ENCODE data around the gene EMB.
A peak's percentile ranks its signal among the peaks of the same experiment; 100 is the strongest.
"Not testable (repeated sequence)": the region's sequence is repeated elsewhere in the genome, so short reads cannot be mapped to it uniquely, and the experiment has no call there.

EMB gene

GRCh38 chr5:50421184-50421950 is 19.7 kb downstream of the EMB start:
- not testable (repeated sequence) for FAIRE-seq; DNase-seq (ENCODE audit: insufficient read length, low spot score)

GRCh38 chr5:50420343-50420935 is 20.6 kb downstream of the EMB start:
- DNase-seq (ENCODE audit: insufficient read length, low spot score) (no peak), FAIRE-seq (peak; percentile 51)
- TF ChIP-seq CTCF (IDR thresholded peaks at IDR 0.05; ENCODE audit: insufficient read depth, missing control alignments) = no peak

DNA sequence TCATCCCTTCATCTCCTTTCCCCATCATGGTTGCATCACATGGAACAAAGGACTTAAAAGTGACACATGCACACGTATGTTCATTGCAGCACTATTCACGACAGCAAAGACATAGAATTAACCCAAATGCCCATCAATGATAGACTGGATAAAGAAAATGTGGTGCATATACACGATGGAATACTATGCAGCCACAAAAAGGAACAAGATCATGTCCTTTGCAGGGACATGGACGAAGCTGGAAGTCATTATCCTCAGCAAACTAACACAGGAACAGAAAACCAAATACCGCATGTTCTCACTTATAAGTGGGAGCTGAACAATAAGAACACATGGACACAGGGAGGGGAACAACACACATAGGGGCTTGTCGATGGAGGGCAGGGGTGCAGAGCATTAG is 21.4 kb downstream of the EMB start:
- not testable (repeated sequence) for FAIRE-seq; DNase-seq (ENCODE audit: insufficient read length, low spot score)

DNA sequence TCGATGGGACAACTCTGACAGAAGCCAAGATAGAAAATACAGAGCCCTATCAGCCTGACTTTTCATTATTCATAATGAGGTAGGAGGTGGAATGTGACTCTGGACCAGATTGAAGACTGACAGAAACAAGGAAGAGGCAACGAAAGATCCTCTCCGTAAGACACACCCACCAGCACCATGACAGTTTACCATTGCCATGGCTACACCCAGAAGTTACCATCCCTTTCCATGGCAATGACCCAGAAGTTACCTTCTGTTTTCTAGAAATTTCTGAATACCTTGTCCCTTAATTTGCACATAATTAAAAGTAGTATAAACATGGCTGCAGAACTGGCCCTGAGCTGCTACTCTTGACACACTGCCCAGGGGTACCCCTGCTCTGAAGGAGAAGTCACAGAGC is 24.5 kb downstream of the EMB start:
- FAIRE-seq; DNase-seq (ENCODE audit: insufficient read length, low spot score): not testable (repeated sequence)

DNA sequence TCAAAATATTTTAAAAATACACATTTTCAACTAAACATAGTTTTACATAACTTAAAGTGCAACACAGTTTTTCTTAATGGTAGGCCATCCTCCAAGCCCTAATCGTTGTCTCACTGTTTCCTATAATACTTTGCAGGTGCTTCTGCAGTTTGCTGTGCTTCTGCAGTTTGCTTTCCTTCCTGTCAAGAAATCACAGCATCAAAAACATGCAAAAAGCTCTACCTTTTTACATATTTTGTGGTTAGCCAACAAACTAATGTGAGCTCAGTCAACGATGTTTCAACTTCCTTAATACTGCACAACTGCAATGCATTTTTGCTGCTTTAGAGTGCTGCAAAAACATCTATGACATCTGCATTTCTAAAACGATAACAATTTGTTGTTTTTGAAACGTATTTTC is 25.2 kb downstream of the EMB start:
- FAIRE-seq (no peak), DNase-seq (ENCODE audit: insufficient read length, low spot score) (no peak)

GRCh38 chr5:50410932-50411331 is 30.2 kb downstream of the EMB start:
- not testable (repeated sequence) for FAIRE-seq; DNase-seq (ENCODE audit: insufficient read length, low spot score)

More for the DNA sequence above, 25.2 kb downstream of the EMB start:
- no peak for TF ChIP-seq CTCF (IDR thresholded peaks at IDR 0.05; ENCODE audit: insufficient read depth, missing control alignments)

DNA sequence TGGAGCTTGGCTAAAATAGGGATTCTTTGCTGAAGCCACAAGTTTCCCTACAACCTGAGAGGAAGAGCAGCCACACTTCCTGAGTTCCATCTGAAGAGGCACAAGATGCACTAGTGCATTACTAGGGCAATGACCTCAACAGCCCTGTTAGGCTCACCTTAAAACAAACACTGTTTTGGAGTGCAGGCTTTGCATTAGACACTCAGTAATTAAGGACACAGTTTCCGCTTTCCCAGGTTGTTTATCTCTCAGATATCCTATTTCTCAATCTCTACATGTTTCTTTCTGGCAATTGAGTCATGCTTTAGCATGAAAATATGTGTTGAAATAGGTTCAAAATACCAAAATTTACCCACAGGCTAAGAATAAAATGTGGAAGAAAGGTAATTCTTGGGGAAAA is 34.2 kb downstream of the EMB start:
- DNase-seq (ENCODE audit: insufficient read length, low spot score) (no peak), FAIRE-seq (no peak)
- no peak for TF ChIP-seq CTCF (IDR thresholded peaks at IDR 0.05; ENCODE audit: insufficient read depth, missing control alignments)

DNA sequence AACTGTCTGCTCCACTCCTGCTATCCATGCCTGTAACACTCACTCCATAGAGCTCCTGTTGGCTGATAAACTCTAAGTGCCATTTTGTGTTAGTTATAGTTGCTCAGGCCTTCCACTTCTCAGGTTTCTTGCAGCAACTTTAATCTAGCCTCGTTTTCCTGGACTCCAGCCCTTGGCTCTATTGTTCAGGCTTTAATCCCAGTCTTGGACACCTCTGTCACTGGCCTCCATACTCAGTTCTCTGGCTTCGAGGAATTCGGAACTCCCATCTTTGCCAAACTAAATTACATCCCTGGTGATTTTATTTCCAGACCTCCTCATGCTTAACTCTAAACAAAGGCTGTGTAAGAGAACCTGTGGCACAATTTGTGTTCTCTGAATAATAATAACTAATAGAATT is 39.8 kb downstream of the EMB start:
- FAIRE-seq (no peak), DNase-seq (ENCODE audit: insufficient read length, low spot score) (no peak)
- TF ChIP-seq CTCF (IDR thresholded peaks at IDR 0.05; ENCODE audit: insufficient read depth, missing control alignments) = no peak

DNA sequence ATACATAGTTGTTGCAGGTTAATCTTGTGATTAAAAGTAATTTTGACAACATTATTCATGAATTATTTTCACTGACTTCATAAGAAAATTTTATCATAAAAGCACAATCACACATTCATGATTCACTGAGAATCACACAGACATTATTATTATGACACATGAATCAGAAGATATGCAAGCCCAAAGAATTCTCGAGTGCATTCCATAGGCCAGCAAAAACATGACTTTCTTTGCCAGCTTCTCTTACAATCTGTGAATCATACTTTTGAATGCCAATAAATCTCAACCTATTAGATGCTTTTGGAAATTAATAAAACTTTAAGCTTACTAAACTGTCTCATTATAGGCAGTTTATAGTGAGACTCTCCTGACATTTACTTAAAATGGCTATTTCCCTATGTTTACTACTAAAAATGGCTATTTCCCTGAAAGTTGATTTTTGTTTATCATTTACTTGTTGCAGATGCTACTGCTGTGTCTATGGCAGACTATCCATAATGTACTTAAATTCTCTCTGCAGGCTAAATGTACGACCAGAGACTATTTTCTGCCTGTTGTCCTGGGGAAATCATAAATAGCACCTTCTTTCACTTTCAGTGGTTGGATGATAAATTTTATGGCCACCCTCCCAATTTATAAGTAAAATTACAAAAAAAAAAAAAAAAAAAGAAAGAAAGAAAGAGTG is 47.0 kb downstream of the EMB start:
- FAIRE-seq = peak; percentile 74

GRCh38 chr5:50392289-50392688 is 48.8 kb downstream of the EMB start:
- DNase-seq (ENCODE audit: insufficient read length, low spot score); FAIRE-seq: not testable (repeated sequence)

More for the DNA sequence above, 47.0 kb downstream of the EMB start:
- DNase-seq (ENCODE audit: insufficient read length, low spot score) = not testable (repeated sequence)

DNA sequence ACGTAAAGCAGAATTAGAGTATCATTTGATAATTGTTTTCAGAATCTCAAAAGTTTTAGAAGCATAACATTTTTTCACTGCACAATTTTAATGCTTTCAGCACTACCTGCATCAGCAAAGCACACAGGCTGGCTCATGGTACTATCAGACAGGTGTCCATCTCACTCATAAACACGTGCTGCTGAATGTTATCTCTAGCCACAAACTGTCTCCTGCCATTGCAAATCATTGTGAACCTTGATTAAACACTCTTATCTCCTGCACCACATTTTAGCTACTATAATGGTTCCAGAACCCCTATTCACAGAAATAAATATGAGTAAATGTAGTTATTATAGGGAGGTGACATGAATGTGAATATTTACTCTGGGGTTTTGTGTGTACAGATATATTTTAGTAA is 56.7 kb downstream of the EMB start:
- DNase-seq (ENCODE audit: insufficient read length, low spot score); FAIRE-seq: not testable (repeated sequence)

DNA sequence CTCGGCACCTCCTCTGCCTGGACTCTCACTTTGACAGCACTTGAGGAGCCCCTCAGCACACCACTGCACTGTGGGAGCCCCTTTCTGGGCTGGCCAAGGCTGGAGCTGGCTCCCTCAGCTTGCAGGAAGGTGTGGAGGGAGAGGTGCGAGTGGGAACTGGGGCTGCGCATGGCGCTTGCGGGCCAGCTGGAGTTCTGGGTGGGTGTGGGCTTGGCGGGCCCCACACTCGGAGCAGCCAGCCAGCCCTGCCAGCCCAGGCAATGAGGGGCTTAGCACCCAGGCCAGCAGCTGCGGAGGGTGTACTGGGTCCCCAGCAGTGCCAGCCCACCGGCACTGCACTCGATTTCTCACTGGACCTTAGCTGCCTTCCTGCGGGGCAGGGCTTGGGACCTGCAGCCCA is 64.4 kb downstream of the EMB start:
- FAIRE-seq; DNase-seq (ENCODE audit: insufficient read length, low spot score): not testable (repeated sequence)

GRCh38 chr5:50369287-50370033 is 71.6 kb downstream of the EMB start:
- FAIRE-seq; DNase-seq (ENCODE audit: insufficient read length, low spot score): not testable (repeated sequence)
